ENCODE results near the gene DNAJB7. TPM values are rescaled to one million over a fixed set of nuclear protein-coding genes. Genes with fewer than 3 reads are reported as not detected.

Gene DNAJB7
- total and polyA plus RNA-seq, 4 donors, result 0.15 TPM; not detected in 3

GRCh38 chr22:40876907-40877306 lies 15.0 kb upstream of the DNAJB7 start (continued):
- TF ChIP-seq CTCF (IDR thresholded peaks at IDR 0.05; ENCODE audit: low read depth, low read length, missing input control) (no peak), RAD21 (IDR thresholded peaks at IDR 0.05) (no peak), RXRA (IDR thresholded peaks at IDR 0.05) (no peak), HNF4G (IDR thresholded peaks at IDR 0.05) (no peak), SP1 (IDR thresholded peaks at IDR 0.05) (no peak)
- TF ChIP-seq, protein P1, sequence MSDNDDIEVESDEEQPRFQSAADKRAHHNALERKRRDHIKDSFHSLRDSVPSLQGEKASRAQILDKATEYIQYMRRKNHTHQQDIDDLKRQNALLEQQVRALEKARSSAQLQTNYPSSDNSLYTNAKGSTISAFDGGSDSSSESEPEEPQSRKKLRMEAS (IDR thresholded peaks at IDR 0.05), result no peak

DNA sequence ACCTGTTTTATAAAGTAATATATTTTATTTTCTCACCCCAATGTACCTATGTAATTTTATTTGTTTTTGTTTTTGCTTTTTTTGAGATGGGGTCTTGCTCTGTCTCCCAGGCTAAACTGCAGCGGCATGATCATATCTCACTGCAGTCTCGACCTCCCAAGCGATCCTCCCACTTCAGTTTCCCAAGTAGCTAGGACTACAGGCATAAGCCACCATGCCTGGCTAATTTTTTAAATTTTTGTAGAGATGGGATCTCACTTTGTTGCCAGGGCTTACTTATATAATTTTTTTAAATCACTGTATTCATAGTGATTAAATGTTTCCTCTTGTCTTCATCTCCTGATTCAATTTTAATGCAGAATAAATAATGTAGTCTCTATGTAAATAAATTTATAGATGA lies 13.2 kb upstream of the DNAJB7 start:
- Histone ChIP-seq H3K9me3 (ENCODE audit: control insufficient read depth in 4 of 4, low read length in 3 of 4) (no peaks in the 10 kb centered on the region), H3K36me3 (ENCODE audit: control insufficient read depth in 4 of 4, insufficient read depth in 3 of 4, low read depth in 1 of 4, low read length in 3 of 4) (peaks cover 0 to 12% (median 4%) of the 10 kb centered on the region in 4 donors), H3K27me3 (ENCODE audit: control insufficient read depth in 4 of 4, insufficient read depth in 4 of 4, low read length in 3 of 4) (no peaks in the 10 kb centered on the region), H3K4me1 (ENCODE audit: control insufficient read depth in 4 of 4, insufficient read depth in 4 of 4, low read length in 3 of 4) (peaks cover 0 to 3% (median 0%) of the 10 kb centered on the region in 4 donors), H3K4me3 (ENCODE audit: low read depth in 1 of 3, low read length in 3 of 3) (no peak overlapping the region), H3K9ac (ENCODE audit: low read depth in 1 of 2, low read length in 2 of 2) (no peak overlapping the region), H3K27ac (ENCODE audit: low read depth in 1 of 2, low read length in 2 of 2) (no peak overlapping the region)
- no peak for DNase-seq (ENCODE audit: low spot score)
- TF ChIP-seq TAF1 (conservative IDR thresholded peaks at IDR 0.05) (no peak), HNF4G (IDR thresholded peaks at IDR 0.05) (no peak), YY1 (IDR thresholded peaks at IDR 0.05) (no peak), SP1 (IDR thresholded peaks at IDR 0.05) (no peak), FOXA1 (IDR thresholded peaks at IDR 0.05) (no peak), JUND (IDR thresholded peaks at IDR 0.05) (no peak), EGR1 (IDR thresholded peaks at IDR 0.05; ENCODE audit: low read depth in 2 of 2) (no peak), FOXA2 (IDR thresholded peaks at IDR 0.05) (no peak), HNF4A (conservative IDR thresholded peaks at IDR 0.05) (no peak), RAD21 (IDR thresholded peaks at IDR 0.05) (no peak), CTCF (IDR thresholded peaks at IDR 0.05; ENCODE audit: low read depth, low read length, missing input control) (no peak), GABPA (IDR thresholded peaks at IDR 0.05 in 1 of 2, conservative IDR thresholded peaks at IDR 0.05 in 1 of 2) (no peak), RXRA (IDR thresholded peaks at IDR 0.05) (no peak)
- TF ChIP-seq, protein P2, sequence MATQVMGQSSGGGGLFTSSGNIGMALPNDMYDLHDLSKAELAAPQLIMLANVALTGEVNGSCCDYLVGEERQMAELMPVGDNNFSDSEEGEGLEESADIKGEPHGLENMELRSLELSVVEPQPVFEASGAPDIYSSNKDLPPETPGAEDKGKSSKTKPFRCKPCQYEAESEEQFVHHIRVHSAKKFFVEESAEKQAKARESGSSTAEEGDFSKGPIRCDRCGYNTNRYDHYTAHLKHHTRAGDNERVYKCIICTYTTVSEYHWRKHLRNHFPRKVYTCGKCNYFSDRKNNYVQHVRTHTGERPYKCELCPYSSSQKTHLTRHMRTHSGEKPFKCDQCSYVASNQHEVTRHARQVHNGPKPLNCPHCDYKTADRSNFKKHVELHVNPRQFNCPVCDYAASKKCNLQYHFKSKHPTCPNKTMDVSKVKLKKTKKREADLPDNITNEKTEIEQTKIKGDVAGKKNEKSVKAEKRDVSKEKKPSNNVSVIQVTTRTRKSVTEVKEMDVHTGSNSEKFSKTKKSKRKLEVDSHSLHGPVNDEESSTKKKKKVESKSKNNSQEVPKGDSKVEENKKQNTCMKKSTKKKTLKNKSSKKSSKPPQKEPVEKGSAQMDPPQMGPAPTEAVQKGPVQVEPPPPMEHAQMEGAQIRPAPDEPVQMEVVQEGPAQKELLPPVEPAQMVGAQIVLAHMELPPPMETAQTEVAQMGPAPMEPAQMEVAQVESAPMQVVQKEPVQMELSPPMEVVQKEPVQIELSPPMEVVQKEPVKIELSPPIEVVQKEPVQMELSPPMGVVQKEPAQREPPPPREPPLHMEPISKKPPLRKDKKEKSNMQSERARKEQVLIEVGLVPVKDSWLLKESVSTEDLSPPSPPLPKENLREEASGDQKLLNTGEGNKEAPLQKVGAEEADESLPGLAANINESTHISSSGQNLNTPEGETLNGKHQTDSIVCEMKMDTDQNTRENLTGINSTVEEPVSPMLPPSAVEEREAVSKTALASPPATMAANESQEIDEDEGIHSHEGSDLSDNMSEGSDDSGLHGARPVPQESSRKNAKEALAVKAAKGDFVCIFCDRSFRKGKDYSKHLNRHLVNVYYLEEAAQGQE (IDR thresholded peaks at IDR 0.05), result no peak
- TF ChIP-seq, protein P3, sequence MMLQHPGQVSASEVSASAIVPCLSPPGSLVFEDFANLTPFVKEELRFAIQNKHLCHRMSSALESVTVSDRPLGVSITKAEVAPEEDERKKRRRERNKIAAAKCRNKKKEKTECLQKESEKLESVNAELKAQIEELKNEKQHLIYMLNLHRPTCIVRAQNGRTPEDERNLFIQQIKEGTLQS (IDR thresholded peaks at IDR 0.05), result no peak
- 100% methylated on average over 3 of the region's 3 CpGs for WGBS

All from liver (tissue), 9 donors.